Fibroblast of lung (primary cell): ENCODE measurements around the gene RUFY2.

Experiments
- EZH2 ChIP-seq: IDR thresholded peaks from 2 replicates; pipeline ENCODE4 v1.5.1; 2012; ENCODE audit warnings: low read length, control low read depth, mild to moderate bottlenecking; ENCODE audit errors: missing control alignments
- TF ChIP-seq, protein P1 (sequence below), 2 donors: IDR thresholded peaks in 1 of 2; conservative IDR thresholded peaks in 1 of 2; 1 replicate in 1 of 2; 2 replicates in 1 of 2; pipeline ENCODE4 v1.5.1; 2011 to 2012; ENCODE audit warnings: low read length in 2 of 2, control low read depth in 1 of 2, inconsistent platforms in 1 of 2, low read depth in 1 of 2, mild to moderate bottlenecking in 1 of 2

DNA sequence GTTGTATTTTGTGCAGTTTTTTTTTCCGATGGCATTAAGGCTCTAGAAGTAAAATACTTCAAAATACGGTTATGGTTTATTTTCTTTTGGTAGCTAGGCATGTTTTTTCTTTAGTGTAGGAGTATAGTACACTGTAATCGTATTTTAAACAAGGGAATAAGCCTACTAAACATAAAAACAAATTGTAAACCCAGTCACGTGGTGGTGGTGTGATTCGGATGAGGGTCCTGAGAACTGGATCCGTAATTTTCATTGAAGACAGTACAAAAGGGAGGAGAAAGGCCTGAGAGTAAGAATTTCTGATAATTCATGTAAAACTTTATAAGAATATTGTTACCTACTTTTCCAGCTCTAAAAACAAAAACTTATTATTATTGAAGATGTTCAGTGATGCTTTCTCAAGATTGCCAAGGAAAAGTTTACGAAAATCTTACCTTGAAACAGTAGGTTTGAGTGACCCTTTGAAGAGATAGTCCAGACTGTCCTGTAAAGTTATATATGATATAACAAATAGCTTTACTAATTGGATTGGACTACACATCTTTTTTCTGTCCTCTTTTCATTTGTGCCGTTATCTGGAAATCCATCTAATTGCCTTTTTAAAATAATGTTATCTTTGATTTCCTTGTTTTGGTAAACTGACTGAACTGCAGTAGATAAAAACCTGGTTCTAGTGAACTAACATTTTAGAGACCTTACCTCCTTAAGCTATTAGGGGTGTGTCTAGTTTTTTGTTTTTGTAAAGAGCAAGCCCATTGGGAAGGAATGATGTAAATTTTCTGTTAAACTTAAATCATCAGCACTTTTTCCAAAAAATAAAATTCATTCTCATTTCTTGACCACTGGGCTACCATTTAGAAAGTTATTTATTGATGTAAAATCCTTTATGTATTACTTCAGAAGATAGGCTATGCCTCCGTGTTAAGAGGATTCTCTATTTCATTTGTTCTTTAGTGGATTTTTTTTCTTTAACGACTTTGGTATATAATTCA is 73.3 kb downstream of the RUFY2 start:
- TF ChIP-seq, protein P1, sequence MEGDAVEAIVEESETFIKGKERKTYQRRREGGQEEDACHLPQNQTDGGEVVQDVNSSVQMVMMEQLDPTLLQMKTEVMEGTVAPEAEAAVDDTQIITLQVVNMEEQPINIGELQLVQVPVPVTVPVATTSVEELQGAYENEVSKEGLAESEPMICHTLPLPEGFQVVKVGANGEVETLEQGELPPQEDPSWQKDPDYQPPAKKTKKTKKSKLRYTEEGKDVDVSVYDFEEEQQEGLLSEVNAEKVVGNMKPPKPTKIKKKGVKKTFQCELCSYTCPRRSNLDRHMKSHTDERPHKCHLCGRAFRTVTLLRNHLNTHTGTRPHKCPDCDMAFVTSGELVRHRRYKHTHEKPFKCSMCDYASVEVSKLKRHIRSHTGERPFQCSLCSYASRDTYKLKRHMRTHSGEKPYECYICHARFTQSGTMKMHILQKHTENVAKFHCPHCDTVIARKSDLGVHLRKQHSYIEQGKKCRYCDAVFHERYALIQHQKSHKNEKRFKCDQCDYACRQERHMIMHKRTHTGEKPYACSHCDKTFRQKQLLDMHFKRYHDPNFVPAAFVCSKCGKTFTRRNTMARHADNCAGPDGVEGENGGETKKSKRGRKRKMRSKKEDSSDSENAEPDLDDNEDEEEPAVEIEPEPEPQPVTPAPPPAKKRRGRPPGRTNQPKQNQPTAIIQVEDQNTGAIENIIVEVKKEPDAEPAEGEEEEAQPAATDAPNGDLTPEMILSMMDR (conservative IDR thresholded peaks at IDR 0.05 in 1 of 2, IDR thresholded peaks at IDR 0.05 in 1 of 2; ENCODE audit: low read depth in 1 of 2, low read length in 2 of 2) = no peak
- TF ChIP-seq EZH2 = no peak
